Breast epithelium (tissue), 3 donors: ENCODE results near the gene AADACL4.

Experiments used
- CTCF ChIP-seq, 3 donors: fragments of 450-650 bp; IDR thresholded peaks; one replicate each; pipeline ENCODE4 v1.5.1; 2016 to 2017; ENCODE audit warnings: antibody characterized with exemption in 3 of 3, mild to moderate bottlenecking in 3 of 3, moderate library complexity in 3 of 3
- POLR2A ChIP-seq: fragments of 450-650 bp; IDR thresholded peaks from one replicate; pipeline ENCODE4 v1.6.1; 2016; ENCODE audit warnings: antibody characterized with exemption, mild to moderate bottlenecking, moderate library complexity
- POLR2AphosphoS5 ChIP-seq, 3 donors: sonication (generic); formaldehyde crosslinking; IDR thresholded peaks; one replicate each; pipeline ENCODE4 v1.6.1; 2017; ENCODE audit warnings: antibody characterized with exemption in 3 of 3

GRCh38 chr1:12657060-12657884 is 13.4 kb downstream of the AADACL4 start:
- no peak for TF ChIP-seq CTCF (IDR thresholded peaks at IDR 0.05)
- TF ChIP-seq POLR2A: no peak
- TF ChIP-seq POLR2AphosphoS5 (IDR thresholded peaks at IDR 0.05): no peak
